CD14-positive monocyte (primary cell): ENCODE data around the gene DNAL1. TPM values are rescaled to one million over a fixed set of nuclear protein-coding genes. Genes with fewer than 3 reads are reported as not detected.

Experiments
- DNase-seq, 3 donors: peaks; one replicate each; pipeline ENCODE4 v3.0.0-alpha.2; 2011 to 2022
- H2AFZ ChIP-seq: 2 replicates; pipeline ENCODE4 v1.6.0; 2012; ENCODE audit warnings: mild to moderate bottlenecking, low read depth, low read length, inconsistent platforms; ENCODE audit not compliant: insufficient read depth, poor library complexity, severe bottlenecking
- H3K27ac ChIP-seq, 2 donors: 1 replicate in 1 of 2; 2 replicates in 1 of 2; pipeline ENCODE4 v1.5.1; 2012 to 2013; ENCODE audit warnings: low read length in 2 of 2, control low read depth in 1 of 2, inconsistent platforms in 1 of 2, low read depth in 1 of 2, mild to moderate bottlenecking in 1 of 2
- H3K27me3 ChIP-seq, 2 donors: one replicate each; pipeline versions ENCODE4 v1.6.0 to v1.6.1; 2011 to 2013; ENCODE audit warnings: low read length in 2 of 2; ENCODE audit not compliant: control insufficient read depth in 2 of 2, insufficient read depth in 2 of 2
- H3K36me3 ChIP-seq, 2 donors: replicated peaks in 1 of 2; 1 replicate in 1 of 2; 2 replicates in 1 of 2; pipeline versions ENCODE4 v1.5.1 to v1.6.1; 2012 to 2013; ENCODE audit warnings: low read length in 2 of 2, control low read depth in 1 of 2, inconsistent platforms in 1 of 2, mild to moderate bottlenecking in 1 of 2; ENCODE audit not compliant: insufficient read depth in 2 of 2, control insufficient read depth in 1 of 2
- H3K4me1 ChIP-seq, 2 donors: 1 replicate in 1 of 2; 2 replicates in 1 of 2; pipeline versions ENCODE4 v1.5.1 to v1.6.1; 2012 to 2013; ENCODE audit warnings: low read length in 2 of 2, control low read depth in 1 of 2, inconsistent platforms in 1 of 2, mild to moderate bottlenecking in 1 of 2, moderate library complexity in 1 of 2; ENCODE audit not compliant: insufficient read depth in 2 of 2, control insufficient read depth in 1 of 2
- H3K4me2 ChIP-seq: replicated peaks from 2 replicates; pipeline ENCODE3; 2012; ENCODE audit warnings: low read length, moderate library complexity, mild to moderate bottlenecking; ENCODE audit not compliant: poor library complexity, severe bottlenecking; ENCODE audit errors: extremely low read depth
- H3K4me3 ChIP-seq, 3 experiments: fragments of 200-600 bp in 1 of 3; sonication (generic) in 1 of 3; replicated peaks in 1 of 3; 1 replicate in 2 of 3; 2 replicates in 1 of 3; pipeline ENCODE4 v1.5.1; 2011 to 2013; ENCODE audit warnings: low read length in 3 of 3, mild to moderate bottlenecking in 3 of 3, control low read depth in 2 of 3, low read depth in 2 of 3, inconsistent platforms in 1 of 3, moderate library complexity in 1 of 3
- H3K79me2 ChIP-seq: 2 replicates; pipeline ENCODE4 v1.6.0; 2012; ENCODE audit warnings: mild to moderate bottlenecking, control low read depth, inconsistent platforms, low read length, moderate library complexity; ENCODE audit not compliant: insufficient read depth
- H3K9ac ChIP-seq: 2 replicates; pipeline ENCODE4 v1.6.0; 2017; ENCODE audit warnings: low read length, mild to moderate bottlenecking; ENCODE audit not compliant: insufficient read depth, poor library complexity, severe bottlenecking
- H3K9me3 ChIP-seq, 2 donors: replicated peaks in 1 of 2; 1 replicate in 1 of 2; 2 replicates in 1 of 2; pipeline versions ENCODE4 v1.5.1 to v1.6.1; 2012 to 2013; ENCODE audit warnings: low read length in 2 of 2, control low read depth in 1 of 2; ENCODE audit not compliant: control insufficient read depth in 1 of 2, insufficient read depth in 1 of 2
- H4K20me1 ChIP-seq: 2 replicates; pipeline ENCODE4 v1.6.0; 2012; ENCODE audit warnings: mild to moderate bottlenecking, low read length, control low read depth, moderate library complexity; ENCODE audit not compliant: insufficient read depth
- H3K27ac Mint-ChIP-seq, 7 donors: one replicate each; pipeline ENCODE4 v1.8.0; 2020; ENCODE audit warnings: mild to moderate bottlenecking in 7 of 7, mixed read lengths in 7 of 7, moderate library complexity in 6 of 7, inconsistent platforms in 2 of 7
- H3K27me3 Mint-ChIP-seq, 3 donors: one replicate each; pipeline ENCODE4 v1.8.0; 2021 to 2022; ENCODE audit warnings: low read depth in 3 of 3, mild to moderate bottlenecking in 3 of 3, mixed read lengths in 3 of 3, moderate library complexity in 3 of 3, inconsistent platforms in 1 of 3
- H3K36me3 Mint-ChIP-seq, 2 donors: one replicate each; pipeline ENCODE4 v1.8.0; 2020; ENCODE audit warnings: mixed read lengths in 2 of 2, inconsistent platforms in 1 of 2, mild to moderate bottlenecking in 1 of 2
- H3K4me1 Mint-ChIP-seq: one replicate; pipeline ENCODE4 v1.8.0; 2020; ENCODE audit warnings: mild to moderate bottlenecking, mixed read lengths
- H3K4me3 Mint-ChIP-seq, 2 donors: one replicate each; pipeline ENCODE4 v1.8.0; 2020; ENCODE audit warnings: mild to moderate bottlenecking in 2 of 2, mixed read lengths in 2 of 2, moderate library complexity in 1 of 2
- H3K9me3 Mint-ChIP-seq, 7 donors: one replicate each; pipeline ENCODE4 v1.8.0; 2020 to 2022; ENCODE audit warnings: mixed read lengths in 7 of 7, mild to moderate bottlenecking in 6 of 7, moderate library complexity in 6 of 7, inconsistent platforms in 2 of 7
- WGBS: methylation state at CpG from one replicate; pipeline ENCODE4 v1.1.5; 2013; ENCODE audit warnings: missing lambda C conversion rate; ENCODE audit not compliant: insufficient coverage; 5-methylcytosine and 5-hydroxymethylcytosine counted together
- intact Hi-C, 2 donors: fragments of 100-400 bp; cut with micrococcal nuclease; formaldehyde crosslinking; loops; one replicate each; pipeline versions ENCODE4 v1.15.0 to v1.15.1; 2023
- polyA plus RNA-seq, 3 donors: library from polyadenylated mRNA; depleted of rRNA in 1 of 3; unstranded in 2 of 3; stranded (reverse) in 1 of 3; fragments of 300-500 nt in 2 of 3; fragments of >200 nt in 1 of 3; fragmentation: Illumina TruSeq in 2 of 3; gene quantifications; 1 replicate in 2 of 3; 2 replicates in 1 of 3; pipeline ENCODE4 v1.2.3, GENCODE V29; 2012 to 2021
- TF ChIP-seq, protein P1 (sequence below): fragments of 200-600 bp; IDR thresholded peaks from one replicate; pipeline ENCODE4 v1.8.0; 2022; ENCODE audit warnings: antibody characterized with exemption, mild to moderate bottlenecking

Gene DNAL1
- polyA plus RNA-seq, 3 donors = 0.68 to 3.4 (median 2.0) TPM

DNA sequence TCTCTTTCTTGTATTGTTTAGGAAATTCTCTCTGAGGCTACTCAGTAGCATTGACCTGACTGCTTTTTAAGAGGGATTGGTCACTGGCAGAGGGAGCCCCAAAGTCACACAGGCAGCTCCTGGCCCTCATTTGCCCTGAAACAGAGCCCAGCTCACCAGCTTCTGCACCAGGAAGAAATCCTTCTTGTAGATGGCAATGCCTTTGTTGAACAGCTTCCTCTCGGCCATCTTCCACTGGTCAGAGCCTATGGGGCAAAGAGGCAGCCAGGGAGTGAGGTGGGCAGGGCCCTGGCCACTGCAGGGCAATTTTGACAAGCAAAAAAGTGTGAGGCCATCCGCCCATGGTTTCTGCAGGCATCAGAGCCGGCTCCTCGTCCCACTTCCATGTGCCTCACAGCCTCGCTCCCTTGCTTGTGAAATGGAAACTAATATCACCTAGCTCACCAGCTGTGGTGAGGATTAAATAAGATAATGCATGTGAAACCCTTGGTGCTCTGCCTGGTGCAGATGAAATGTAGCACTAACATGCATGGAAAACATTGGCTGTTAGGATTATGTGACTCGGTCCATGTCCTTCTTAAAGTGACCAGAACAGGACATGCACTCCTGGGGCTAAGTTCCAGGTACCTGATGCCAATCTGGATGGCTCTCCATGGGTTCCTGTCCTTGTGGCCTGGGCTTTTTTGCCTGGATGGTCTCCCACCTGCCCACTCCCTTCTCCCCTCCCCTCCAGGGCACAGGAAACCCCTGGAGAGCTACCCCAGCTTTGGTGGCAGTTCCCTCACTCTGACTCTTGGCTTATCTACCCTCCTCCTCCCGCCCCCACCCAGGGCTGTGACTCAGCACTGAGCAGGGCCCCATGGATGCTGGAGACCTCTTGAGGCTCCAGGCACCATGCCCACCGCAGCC is 80.6 kb downstream of the DNAL1 start:
- peaks cover 42 to 54% of the 10 kb centered on the region in 2 donors for H3K4me1 ChIP-seq
- Mint-ChIP-seq H3K27me3 (peaks cover 0 to 2% (median 0%) of the 10 kb centered on the region in 3 donors), H3K4me1 (peaks cover 51% of the 10 kb centered on the region), H3K4me3 (no peak overlapping the region), H3K9me3 (peaks cover 0 to 3% (median 0%) of the 10 kb centered on the region in 7 donors), H3K27ac (peak overlapping the region; percentile 67 to 87 (median 83)), H3K36me3 (peaks cover 86 to 96% of the 10 kb centered on the region in 2 donors)
- no peak overlapping the region for H3K4me2 ChIP-seq
- peak overlapping the region; percentile 10 to 69 for H3K27ac ChIP-seq
- no peak overlapping the region for H3K4me3 ChIP-seq
- intact Hi-C loops = loop anchor here in 1 of 2 donors (10.0 kb wide), 1 partner anchor 289 kb away; the partner anchor contains the start of genes BBOF1 and ENTPD5
- H4K20me1 ChIP-seq = peaks cover 100% of the 10 kb centered on the region
- peaks cover 16% of the 10 kb centered on the region for H3K79me2 ChIP-seq
- DNase-seq = no peak
- H3K27me3 ChIP-seq = no peaks in the 10 kb centered on the region
- H3K9me3 ChIP-seq = no peaks in the 10 kb centered on the region
- peaks cover 88 to 96% of the 10 kb centered on the region in 2 donors for H3K36me3 ChIP-seq
- WGBS = 57% methylated on average over 3 of the region's 8 CpGs
- TF ChIP-seq, protein P1, sequence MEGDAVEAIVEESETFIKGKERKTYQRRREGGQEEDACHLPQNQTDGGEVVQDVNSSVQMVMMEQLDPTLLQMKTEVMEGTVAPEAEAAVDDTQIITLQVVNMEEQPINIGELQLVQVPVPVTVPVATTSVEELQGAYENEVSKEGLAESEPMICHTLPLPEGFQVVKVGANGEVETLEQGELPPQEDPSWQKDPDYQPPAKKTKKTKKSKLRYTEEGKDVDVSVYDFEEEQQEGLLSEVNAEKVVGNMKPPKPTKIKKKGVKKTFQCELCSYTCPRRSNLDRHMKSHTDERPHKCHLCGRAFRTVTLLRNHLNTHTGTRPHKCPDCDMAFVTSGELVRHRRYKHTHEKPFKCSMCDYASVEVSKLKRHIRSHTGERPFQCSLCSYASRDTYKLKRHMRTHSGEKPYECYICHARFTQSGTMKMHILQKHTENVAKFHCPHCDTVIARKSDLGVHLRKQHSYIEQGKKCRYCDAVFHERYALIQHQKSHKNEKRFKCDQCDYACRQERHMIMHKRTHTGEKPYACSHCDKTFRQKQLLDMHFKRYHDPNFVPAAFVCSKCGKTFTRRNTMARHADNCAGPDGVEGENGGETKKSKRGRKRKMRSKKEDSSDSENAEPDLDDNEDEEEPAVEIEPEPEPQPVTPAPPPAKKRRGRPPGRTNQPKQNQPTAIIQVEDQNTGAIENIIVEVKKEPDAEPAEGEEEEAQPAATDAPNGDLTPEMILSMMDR = no peak
- H2AFZ ChIP-seq = no peak overlapping the region
- peak overlapping the region; percentile 25 for H3K9ac ChIP-seq

DNA sequence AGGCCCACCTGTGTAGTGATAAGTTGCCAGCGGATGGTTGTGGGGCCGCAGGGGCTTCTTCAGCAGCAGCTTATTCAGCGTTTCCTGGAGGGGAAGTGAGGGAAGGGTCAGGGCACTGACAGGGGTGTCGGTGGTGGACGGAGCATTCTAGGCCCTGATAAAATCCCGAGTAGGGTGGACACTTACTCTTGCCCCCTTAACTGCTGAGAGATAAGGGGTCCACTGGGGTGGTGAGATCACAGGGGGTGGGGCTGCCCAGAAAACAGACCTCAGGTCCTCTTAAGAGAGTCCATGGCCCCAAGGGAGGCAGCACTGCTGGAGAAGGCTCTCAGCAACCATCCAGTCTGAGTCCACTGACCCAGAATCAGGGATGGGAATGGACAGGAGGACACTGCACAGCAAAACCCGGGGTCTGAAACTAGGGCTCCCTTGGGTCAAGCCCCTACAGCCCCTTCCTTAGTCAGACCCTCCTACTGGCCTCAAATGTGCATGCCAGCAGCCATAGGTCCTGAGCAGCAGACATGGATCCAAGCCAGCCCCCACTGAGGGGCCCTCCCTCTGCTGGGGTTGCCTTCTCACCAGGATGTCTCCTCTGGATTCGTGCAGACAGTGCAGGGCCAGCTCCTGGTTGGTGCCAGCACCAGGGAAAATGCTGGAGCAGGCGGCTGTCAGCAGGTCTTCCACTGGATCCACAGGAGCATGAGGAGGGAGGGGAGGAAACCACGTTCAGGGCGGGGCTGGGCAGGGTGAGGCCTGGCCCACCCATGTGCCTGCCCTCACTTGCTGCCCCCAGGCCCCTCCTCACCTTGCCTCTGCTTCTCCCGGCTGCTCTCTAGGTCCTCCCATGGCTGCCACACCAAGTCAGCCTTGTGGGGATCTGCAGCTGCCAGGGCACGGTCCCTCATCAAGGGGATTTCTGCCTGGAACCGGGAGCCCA is 81.5 kb downstream of the DNAL1 start:
- Histone ChIP-seq H3K36me3 (peaks cover 86 to 96% of the 10 kb centered on the region in 2 donors), H3K9ac (no peak overlapping the region), H4K20me1 (peaks cover 100% of the 10 kb centered on the region), H3K4me1 (peaks cover 42 to 54% of the 10 kb centered on the region in 2 donors), H3K4me3 (no peak overlapping the region), H3K4me2 (no peak overlapping the region), H3K27ac (peak overlapping the region in 1 of 2 donors; percentile 69), H3K27me3 (no peaks in the 10 kb centered on the region), H3K79me2 (peaks cover 23% of the 10 kb centered on the region), H3K9me3 (no peaks in the 10 kb centered on the region), H2AFZ (no peak overlapping the region)
- Mint-ChIP-seq H3K4me3 (no peak overlapping the region), H3K36me3 (peaks cover 80 to 96% of the 10 kb centered on the region in 2 donors), H3K4me1 (peaks cover 51% of the 10 kb centered on the region), H3K27me3 (peaks cover 0 to 2% (median 0%) of the 10 kb centered on the region in 3 donors), H3K27ac (peak overlapping the region; percentile 15 to 87 (median 67)), H3K9me3 (peaks cover 0 to 3% (median 0%) of the 10 kb centered on the region in 7 donors)
- DNase-seq = no peak
- intact Hi-C loops = loop anchor here in 1 of 2 donors (10.0 kb wide), 1 partner anchor 289 kb away; the partner anchor contains the start of genes BBOF1 and ENTPD5
- 69% methylated on average over 8 of the region's 14 CpGs for WGBS
- TF ChIP-seq, protein P1 = no peak
